ENCODE measurements around the gene SPART. TPM values are rescaled to one million over a fixed set of nuclear protein-coding genes. Genes with fewer than 3 reads are reported as not detected.

SPART gene
- total and polyA plus RNA-seq, 2 of the 8 experiments (the other 6 are each of a cell fraction or from before 2014, with no cell fraction given) = 27.2 to 74.1 TPM

GRCh38 chr13:36331280-36331679, 14.9 kb downstream of the SPART start:
- no peak overlapping the region for H4K8ac ChIP-seq (ENCODE audit: extremely low read depth, insufficient read depth, low read length)
- no peak overlapping the region for H3K4me3 ChIP-seq (ENCODE audit: extremely low read depth in 1 of 4, insufficient read depth in 2 of 4, low read depth in 3 of 4, low read length in 4 of 4)
- no peaks in the 10 kb centered on the region for H3K4me1 ChIP-seq (replicated peaks in 1 of 4; ENCODE audit: control insufficient read depth in 3 of 4, insufficient read depth in 4 of 4, low read length in 3 of 4)
- no peak overlapping the region for H4K5ac ChIP-seq (ENCODE audit: insufficient read length, low read depth, low read length)
- peaks cover 4 to 49% of the 10 kb centered on the region in 2 experiments; a peak in 3 of 4 replicates for H3K79me2 ChIP-seq (ENCODE audit: control insufficient read depth in 1 of 2, insufficient read depth in 2 of 2, low read length in 2 of 2)
- CTCF ChIA-PET (ENCODE audit: partially characterized antibody) = interaction anchor here (1.2 to 2.0 kb wide), 2 partner anchors 47 to 64 kb away, joined by 3 to 9 read pairs; no protein-coding TSS in a partner anchor
- no peak overlapping the region for H3K4ac ChIP-seq (replicated peaks; ENCODE audit: insufficient read length, low read depth, low read length)
- H3K23ac ChIP-seq (ENCODE audit: insufficient read length) = no peak overlapping the region
- H3K27me3 ChIP-seq (replicated peaks in 1 of 4; ENCODE audit: control insufficient read depth in 3 of 4, extremely low read depth in 1 of 4, insufficient read depth in 3 of 4, low read length in 3 of 4) = no peaks in the 10 kb centered on the region
- H2BK120ac ChIP-seq (replicated peaks; ENCODE audit: low read depth, low read length) = no peak overlapping the region
- no peak overlapping the region for H2AK5ac ChIP-seq (ENCODE audit: low read depth, low read length)
- no peak for TF ChIP-seq BACH1 (IDR thresholded peaks at IDR 0.05; ENCODE audit: low read length)
- H2AFZ ChIP-seq (ENCODE audit: low read length) = no peak overlapping the region
- H4K20me1 ChIP-seq (replicated peaks in 1 of 2; ENCODE audit: control insufficient read depth in 1 of 2, insufficient read depth in 2 of 2, low read length in 2 of 2) = no peaks in the 10 kb centered on the region
- no peak overlapping the region for H2BK15ac ChIP-seq (ENCODE audit: low read length)
- H2BK20ac ChIP-seq (ENCODE audit: low read length) = no peak overlapping the region
- DNase-seq (ENCODE audit: low read depth in 1 of 2, low spot score in 2 of 2) (no peak), FAIRE-seq (peak; percentile 24)
- H2BK5ac ChIP-seq (ENCODE audit: low read depth, low read length) = no peak overlapping the region
- H3K9ac ChIP-seq (replicated peaks in 1 of 4; ENCODE audit: extremely low read depth in 1 of 4, low read depth in 3 of 4, low read length in 3 of 4) = no peak overlapping the region
- no peak overlapping the region for H3K14ac ChIP-seq (ENCODE audit: insufficient read length)
- no peak overlapping the region for H3K27ac ChIP-seq (ENCODE audit: low read depth, low read length)
- no peak overlapping the region for H3K18ac ChIP-seq (ENCODE audit: extremely low read depth, low read length)
- no peak overlapping the region for H4K91ac ChIP-seq (replicated peaks; ENCODE audit: insufficient read length, low read length)
- H3K56ac ChIP-seq (replicated peaks; ENCODE audit: insufficient read length, low read depth, low read length) = no peak overlapping the region
- no peak overlapping the region for H2BK12ac ChIP-seq (ENCODE audit: low read depth, low read length)
- POLR2A ChIA-PET (ENCODE audit: partially characterized antibody) = interaction anchor here (1.2 to 1.6 kb wide), 2 partner anchors 12 to 16 kb away, joined by 3 read pairs; no protein-coding TSS in a partner anchor
- H3K4me2 ChIP-seq (ENCODE audit: insufficient read depth in 1 of 2, low read depth in 2 of 2, low read length in 2 of 2) = no peak overlapping the region
- 81% methylated on average over 4 of the region's 4 CpGs; no CpG with 5 or more reads in 1 of the 2 experiments for WGBS, 2 experiments (ENCODE audit: extremely low coverage in 1 of 2, insufficient coverage in 1 of 2, insufficient read length in 1 of 2, insufficient replicate concordance in 2 of 2, low coverage in 1 of 2, low lambda C conversion rate in 2 of 2, missing lambda C conversion rate in 1 of 2)
- no peaks in the 10 kb centered on the region for H3K9me3 ChIP-seq (ENCODE audit: insufficient read depth in 2 of 2, low read depth in 1 of 2, low read length in 1 of 2)
- H3K23me2 ChIP-seq (ENCODE audit: low read depth, low read length) = no peaks in the 10 kb centered on the region
- H3K36me3 ChIP-seq (ENCODE audit: control insufficient read depth in 2 of 4, insufficient read depth in 4 of 4, low read length in 3 of 4) = peaks cover 0 to 47% (median 0%) of the 10 kb centered on the region in 4 experiments; a peak in 3 of 8 replicates
- H3K79me1 ChIP-seq (ENCODE audit: low read depth, low read length) = no peaks in the 10 kb centered on the region

Data from H1 (cell line).